GM18858 (cell line): ENCODE measurements around the gene GATAD2A.
A peak's percentile ranks its signal among the peaks of the same experiment; 100 is the strongest.

Source experiments
- ATAC-seq: cut with Tn5 transposase; IDR thresholded peaks from one replicate; pipeline ENCODE4 v1.9.1; 2021; ENCODE audit not compliant: unreplicated experiment

The GATAD2A gene

DNA sequence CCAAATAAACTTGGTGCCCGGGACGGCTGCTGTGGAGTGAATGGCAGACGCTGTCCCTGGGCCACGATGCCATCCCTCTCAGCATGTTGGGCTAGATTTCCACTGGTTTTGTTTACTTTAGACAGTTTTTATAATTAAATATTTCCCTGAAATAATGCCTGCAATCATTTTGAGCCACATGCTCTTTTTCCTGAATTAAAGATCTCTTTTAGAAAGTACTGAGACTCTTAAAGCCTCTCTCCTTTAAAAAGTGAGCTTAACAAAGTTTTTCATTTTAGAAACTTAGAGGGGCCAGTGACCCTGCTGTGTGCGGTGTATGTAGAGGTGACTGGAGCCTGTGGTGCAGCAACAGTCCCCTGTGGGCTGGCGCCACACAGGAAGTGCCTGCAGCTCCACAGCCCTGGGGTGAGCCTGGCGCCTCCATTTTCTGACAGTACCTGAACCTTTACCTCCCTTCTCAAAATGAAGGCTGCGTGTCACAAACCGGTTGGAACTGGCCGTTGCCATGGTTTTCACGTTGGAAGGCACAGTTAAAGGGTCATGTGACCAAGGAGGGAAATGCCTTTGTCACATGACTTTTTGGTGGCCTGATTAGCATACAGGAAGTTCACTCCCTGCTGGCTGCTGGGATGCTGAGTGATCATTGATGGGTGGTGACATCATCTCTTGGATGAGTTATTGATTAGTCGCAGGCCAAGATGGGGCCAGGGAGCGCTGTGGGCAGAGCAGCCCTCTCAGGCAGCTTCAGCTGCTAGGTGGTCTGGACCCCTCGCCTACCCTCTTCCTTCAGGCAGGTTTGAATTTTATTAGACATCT, 83.6 kb downstream of the GATAD2A start:
- ATAC-seq, result peak; percentile 62

DNA sequence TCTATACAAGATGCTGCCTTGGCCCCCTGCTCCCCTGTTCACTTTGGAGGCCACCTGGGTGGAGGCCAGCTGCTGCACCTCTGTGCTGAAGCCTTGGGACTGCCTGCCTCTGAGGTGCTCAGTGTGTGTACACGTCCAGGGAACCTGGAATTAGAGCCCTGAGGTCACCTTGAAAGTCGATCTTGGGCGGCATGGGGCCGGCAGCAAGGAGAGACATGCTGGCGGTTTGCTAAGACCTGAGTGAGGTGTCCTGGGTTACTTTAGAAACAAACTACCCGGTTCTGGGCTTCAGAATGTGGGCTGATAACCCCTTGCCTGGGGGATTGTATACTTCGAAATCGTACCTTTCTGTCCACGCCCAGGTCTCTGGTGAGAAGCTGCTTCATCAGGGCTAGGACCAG, 84.3 kb downstream of the GATAD2A start:
- ATAC-seq, result no peak

DNA sequence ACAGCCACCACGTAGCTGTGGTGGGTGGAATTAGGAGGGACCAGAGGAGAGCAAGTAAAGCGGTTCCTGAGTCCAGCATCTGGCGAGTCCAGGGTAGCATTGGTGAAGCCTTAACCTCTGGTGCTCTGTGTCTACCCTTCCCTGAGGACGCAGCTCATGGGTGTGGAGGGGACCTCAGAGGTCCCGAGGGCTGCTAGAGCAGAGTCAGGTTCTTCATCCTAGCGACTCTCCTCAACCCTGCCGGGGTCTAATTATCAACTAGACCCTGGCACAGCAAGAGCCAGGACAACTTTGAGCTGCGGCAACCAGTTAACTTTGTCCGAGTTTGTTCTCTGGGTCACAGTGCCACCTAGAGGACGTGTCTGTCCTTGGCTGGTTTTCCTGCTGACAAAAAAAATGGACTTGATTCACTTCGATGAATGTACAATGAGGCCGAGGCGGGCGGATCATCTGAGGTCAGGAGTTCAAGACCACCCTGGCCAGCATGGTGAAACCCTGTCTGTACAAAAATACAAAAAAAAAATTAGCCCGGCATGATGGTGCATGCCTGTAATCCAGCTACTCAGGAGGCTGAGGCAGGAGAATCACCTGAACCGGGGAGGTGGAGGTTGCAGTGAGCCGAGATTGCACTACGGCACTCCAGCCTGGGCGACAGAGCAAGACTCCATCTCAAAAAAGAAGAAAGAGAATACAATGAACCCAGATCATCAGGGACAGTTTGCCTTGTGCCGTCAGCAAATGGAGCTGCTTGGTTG, 84.9 kb downstream of the GATAD2A start:
- no peak for ATAC-seq

DNA sequence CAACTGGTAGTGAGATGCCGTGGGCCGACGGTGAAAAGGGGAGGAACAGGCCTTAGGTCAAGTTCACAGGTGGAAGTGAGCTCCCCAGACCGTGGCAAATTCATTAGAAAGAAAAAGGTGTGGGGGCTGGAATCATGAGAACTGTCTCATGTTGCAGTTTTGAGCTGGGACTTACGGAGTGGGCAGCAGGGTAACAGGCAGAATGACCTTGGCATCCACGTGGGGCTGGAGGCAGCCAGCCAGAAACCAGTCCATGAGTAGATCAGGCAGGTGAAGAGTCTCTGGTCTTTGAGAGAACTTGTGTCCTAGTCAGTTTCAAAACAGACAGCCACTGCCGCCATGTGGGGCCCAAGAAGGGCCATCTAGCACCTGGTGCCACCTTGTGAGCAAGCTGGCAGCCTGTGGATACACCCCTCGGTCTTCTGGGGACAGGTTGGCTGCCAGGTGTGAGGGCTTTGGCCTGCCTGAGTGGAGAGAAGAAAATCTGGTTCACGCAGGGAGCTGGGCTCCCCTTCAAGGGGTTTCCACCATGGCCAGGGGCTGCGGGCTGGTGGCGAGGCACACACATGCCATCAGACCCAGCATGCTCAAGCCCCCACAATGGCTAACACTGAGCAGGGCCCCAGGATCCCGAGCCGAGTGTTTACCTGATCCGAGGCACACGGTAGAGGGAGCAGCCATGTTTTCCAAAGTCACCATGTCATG, 86.0 kb downstream of the GATAD2A start:
- no peak for ATAC-seq

DNA sequence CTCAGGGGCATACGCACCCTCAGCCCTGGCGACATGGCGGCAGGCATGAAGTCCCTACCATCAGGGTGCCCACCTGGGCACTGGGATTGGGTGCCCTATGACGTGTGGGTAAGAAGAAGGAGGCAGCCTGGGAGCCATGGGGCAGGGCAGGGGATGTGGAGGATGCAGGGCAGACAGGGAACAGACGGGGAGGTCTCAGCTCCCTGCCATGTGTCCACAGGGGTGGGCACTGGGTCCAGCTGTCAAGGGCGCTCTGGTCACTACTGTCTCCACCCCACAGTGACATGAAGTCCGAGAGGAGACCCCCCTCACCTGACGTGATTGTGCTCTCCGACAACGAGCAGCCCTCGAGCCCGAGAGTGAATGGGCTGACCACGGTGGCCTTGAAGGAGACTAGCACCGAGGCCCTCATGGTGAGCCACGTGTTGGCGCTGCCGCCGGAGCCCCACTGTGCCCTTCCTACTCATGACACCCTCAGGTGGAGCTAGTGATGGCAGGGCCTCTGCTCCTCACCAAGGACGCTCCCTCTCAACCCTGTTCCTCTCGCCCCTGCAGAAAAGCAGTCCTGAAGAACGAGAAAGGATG, 86.6 kb downstream of the GATAD2A start:
- no peak for ATAC-seq

DNA sequence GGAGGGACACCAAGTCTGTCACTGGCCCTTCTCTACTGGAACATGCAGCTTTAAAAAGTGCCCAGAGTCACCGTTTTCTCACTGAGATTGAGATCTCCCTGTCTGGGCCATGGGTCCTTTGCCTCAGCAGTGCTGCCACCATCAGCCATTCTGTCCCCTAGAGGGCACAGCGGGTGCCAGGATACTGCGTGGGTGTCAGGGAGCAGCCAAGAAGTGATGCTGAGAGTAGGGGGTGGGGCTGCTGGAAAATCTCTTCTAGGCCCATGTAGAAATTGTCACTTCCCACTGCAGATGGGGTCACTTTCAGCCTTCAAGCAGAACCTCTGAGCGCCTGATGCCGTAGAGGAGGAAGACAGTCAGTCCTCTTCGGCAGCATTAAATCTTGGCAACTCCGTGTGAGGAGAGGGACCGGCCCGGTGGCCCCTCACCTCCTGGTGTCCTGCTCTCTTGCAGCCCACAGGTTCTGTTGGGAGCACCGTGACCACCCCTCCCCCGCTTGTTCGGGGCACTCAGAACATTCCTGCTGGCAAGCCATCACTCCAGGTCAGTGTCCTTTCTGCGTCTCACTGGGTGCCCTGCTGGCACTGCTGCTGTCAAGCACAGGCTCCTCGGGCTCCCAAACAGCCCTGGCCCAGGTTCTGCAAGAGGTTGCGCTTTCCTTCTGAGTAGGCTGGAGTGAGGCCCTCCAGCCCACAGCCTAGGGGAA, 88.5 kb downstream of the GATAD2A start:
- ATAC-seq, result no peak

DNA sequence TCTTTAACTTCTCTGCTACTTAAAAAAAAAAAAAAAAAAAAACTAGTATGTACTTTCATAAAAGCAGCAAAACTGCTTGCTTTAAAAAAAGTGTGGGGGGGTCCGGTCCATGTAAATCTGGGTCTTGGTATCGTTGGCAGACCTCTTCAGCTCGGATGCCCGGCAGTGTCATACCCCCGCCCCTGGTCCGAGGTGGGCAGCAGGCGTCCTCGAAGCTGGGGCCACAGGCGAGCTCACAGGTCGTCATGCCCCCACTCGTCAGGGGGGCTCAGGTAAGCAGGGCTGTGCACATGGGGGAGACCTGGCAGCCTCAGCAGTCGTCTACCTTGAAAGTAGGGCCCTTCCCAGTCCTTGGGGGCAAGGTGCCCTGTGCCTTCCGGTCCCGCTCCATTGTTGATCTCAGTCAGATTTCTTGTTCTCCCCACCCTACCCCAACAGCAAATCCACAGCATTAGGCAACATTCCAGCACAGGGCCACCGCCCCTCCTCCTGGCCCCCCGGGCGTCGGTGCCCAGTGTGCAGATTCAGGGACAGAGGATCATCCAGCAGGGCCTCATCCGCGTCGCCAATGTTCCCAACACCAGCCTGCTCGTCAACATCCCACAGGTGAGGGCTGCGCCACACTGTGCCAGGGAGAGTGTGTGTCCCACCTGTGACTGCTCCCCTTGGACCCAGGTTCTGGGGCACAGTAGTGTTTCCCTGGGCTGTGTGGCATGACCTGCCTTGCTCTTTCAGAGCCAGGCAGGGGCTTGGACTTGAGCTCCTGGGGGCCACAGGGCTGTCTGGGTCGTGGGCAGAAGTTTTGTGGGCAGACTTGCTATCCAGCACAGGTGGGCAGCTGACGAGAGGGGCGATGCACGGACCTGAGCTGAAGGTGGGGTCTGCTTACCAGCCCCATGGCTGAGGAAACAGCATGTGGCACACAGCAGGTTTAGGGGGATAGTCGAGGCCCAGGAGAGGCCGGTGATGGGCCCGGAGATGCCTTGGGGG, 90.4 kb downstream of the GATAD2A start:
- ATAC-seq, result no peak

DNA sequence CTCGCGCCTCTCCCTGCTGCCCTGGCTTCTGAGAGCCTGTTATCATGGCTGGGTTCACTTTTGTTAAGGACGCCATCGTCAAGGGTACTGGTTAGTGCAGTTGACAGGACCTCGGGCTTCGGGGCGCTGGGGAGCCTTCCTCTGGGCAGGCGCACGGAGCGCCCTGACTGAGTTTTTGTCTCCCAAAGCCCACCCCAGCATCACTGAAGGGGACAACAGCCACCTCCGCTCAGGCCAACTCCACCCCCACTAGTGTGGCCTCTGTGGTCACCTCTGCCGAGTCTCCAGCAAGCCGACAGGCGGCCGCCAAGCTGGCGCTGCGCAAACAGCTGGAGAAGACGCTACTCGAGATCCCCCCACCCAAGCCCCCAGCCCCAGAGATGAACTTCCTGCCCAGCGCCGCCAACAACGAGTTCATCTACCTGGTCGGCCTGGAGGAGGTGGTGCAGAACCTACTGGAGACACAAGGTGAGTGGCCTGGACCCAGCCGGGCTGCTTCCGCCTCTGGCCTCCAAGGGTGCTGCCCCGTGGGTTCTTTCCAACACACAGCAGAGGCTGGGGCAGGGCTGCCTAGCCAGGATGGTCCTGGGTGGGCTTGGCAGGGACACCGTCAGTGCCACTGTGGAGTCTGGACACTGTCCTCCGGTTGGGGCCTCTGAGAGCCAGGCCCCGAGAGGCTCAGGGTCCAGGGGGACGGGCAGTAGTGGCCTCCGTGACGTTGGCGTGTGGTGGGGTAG, 92.9 kb downstream of the GATAD2A start:
- no peak for ATAC-seq

DNA sequence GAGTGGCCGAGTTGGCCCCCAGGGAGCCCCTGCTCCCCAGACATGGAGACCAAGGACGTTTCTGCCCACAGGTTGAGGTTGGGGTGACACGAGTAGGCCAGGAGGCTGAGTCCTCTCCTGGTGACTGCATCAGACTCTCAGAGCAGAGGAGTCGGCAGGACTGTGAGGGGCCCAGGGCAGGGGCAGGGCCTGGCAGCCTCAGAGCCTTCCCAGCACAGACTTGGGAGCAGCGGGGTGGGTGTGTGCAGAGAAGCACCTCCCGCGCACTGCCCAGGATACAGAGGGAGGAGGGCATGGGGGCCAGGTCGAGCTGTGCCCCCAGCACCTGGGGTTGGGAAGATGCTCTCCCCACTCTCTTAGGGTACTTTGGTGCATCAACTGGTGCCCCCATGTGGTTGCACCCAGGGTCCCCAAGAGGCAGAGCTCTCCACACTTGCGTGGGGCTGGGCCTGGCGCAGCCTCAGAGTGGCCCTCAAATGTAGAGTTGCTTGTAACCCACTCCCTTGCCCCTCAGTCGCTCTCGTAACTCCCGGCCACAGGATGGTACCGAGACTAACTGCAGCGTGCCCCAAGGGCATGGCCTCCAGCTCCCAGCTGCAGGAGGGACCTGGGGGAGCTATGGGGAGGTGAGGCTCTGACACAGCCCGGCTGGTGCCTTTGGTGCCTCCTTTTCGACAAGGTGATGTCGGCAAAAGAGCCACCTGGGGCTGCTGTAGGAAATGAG, 94.0 kb downstream of the GATAD2A start:
- no peak for ATAC-seq

DNA sequence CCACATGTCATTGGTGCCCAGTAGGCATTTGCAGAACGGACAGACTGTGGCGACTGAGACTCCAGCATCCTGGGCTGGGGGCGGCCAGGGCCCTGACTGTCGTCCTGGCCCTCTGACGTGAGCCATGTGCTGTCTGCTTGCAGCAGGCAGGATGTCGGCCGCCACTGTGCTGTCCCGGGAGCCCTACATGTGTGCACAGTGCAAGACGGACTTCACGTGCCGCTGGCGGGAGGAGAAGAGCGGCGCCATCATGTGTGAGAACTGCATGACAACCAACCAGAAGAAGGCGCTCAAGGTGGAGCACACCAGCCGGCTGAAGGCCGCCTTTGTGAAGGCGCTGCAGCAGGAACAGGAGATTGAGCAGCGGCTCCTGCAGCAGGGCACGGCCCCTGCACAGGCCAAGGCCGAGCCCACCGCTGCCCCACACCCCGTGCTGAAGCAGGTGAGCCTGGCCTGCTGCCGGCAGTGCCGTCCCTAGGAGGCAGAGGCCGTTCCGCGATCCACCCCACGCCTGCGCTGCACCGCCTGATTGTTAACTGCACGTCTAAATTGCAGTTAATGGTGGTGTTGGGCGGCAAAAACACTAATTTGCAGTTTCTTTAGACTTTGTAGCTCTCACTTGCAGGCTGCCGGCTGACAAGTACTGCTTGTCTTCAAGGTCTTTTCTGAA, 95.6 kb downstream of the GATAD2A start:
- no peak for ATAC-seq

DNA sequence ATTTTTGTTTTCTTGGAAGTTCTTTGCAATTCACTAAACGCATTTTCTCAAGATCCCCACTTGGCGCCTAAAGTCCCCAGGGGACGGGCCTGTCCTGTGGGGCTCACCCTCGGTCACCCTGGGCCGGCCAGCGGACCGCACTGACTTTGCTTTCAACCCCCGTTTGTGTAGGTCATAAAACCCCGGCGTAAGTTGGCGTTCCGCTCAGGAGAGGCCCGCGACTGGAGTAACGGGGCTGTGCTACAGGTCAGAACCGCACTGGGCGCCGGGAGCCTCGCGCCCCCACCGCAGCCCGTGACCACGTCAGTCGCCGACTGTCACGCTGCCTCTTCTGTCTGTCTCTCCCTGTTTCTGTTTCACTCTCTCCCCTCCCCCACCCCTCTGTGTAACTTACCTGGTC, 96.3 kb downstream of the GATAD2A start:
- no peak for ATAC-seq

DNA sequence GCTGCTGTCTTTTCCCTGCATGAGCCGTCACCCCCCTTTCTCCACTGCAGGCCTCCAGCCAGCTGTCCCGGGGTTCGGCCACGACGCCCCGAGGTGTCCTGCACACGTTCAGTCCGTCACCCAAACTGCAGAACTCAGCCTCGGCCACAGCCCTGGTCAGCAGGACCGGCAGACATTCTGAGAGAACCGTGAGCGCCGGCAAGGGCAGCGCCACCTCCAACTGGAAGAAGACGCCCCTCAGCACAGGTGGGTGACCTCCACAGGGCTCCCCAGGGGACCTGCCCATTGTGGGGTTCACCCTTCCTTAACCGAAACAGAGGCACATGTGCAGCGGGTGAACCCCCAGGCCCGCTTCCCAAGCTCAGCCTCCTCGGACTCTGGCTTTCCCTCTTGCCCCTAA, 96.8 kb downstream of the GATAD2A start:
- no peak for ATAC-seq

DNA sequence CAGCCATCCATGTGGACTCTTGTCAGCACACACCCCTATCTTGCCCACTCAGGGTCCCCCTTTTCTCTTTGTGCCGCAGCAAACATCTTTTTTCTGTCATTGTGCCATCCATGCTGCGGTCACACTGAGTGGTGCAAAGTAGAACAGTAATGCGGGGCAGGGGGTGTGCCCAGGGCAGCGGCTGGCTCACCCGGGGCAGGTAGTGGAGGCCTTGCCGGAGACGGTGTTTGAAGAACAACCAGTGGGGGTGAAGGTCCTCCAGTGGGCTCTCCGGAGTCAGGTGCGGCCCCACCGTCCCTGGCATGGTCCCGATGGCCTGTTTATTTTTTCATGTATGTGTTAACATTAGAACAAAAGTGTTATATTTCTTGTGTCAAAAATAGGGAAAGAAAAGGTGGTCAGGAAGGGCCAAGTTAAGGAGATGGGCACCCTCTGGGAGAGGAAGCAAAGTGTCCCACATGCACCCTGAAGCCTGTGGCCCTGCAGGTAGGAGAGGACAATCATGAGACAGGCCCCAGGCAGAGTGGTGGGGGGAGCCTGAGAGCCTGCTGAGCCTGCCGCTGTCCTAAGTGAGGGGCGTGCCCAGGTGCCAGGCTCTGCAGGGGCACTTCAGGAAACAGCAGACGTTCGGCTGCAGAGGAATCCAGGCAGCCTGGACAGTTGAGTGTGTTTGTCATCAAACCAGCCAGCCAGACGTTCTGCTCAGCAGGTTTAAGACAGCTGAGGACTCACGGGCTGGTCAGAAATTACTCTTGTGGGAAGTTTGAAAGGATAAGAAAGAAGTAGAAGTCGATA, 97.5 kb downstream of the GATAD2A start:
- ATAC-seq, result no peak

DNA sequence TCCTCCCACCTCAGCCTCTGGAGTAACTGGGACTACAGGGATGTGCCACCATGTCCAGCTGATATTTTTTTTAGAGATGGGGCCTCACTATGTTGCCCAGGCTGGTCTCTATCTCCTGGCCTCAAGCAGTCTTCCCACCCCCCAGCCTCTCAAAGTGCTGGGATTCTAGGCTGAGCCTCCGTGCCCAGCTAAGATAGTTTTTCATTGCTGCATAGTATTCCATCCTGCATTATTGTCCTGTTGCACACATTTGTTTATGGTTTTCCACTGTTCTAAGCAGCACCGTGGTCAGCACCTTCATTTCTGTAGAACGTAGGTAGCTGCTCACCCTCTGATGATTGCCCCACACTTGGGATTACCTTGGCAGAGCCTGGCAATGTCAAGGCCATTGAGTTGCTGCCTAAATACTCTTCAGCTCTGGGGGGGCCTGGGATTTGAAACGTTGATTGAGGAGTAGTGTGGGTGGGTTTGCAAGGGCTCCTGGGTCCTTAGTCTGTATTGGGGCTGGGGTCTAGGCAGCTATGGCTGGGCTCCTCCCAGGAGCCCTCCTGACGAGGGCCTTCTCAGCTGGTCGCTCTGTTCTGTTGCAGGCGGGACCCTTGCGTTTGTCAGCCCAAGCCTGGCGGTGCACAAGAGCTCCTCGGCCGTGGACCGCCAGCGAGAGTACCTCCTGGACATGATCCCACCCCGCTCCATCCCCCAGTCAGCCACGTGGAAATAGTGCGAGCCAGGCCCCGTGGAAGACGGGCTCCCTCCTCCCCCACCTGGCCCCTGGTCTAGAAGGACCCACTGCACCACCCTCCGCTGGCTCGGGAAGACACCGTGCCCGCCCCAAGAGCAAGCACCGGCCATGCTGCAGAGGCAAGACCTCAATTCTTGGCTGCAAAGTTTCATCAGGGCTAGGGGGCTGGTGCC, 99.5 kb downstream of the GATAD2A start:
- no peak for ATAC-seq

DNA sequence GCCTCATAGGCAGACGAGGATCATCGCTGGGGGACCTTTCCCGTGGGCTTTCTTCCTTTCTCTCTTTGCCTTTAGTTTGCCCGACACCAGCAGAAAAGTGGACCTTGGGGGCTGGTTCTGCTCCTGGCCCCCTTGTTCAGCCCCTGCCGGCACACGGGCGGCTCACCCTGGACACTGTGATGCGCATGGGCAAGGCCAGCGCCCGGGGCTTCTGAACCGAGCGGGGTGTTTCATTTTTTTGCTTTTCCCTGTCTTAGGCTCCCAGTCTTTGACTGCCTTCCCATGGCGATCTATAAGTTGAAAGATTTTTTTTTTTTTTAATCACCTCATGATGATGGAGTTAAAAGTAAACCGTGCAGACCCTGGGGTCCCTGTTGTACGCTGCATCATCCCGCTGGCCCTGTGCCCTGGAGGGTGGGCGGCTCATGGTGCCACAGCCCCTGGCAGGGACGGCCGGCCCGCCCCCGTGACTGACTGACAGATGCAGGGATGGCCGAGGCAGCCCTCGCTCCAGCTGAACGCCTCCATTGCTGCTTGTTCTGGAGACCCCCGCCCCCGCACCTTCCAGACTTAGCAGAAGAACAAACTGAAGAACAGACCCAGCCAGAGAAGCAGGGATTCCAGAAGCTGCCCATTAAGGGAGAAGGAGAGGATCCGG, 100.3 kb downstream of the GATAD2A start:
- no peak for ATAC-seq
